Measurements from ENCODE around the gene RTEL1.

Gene RTEL1

DNA sequence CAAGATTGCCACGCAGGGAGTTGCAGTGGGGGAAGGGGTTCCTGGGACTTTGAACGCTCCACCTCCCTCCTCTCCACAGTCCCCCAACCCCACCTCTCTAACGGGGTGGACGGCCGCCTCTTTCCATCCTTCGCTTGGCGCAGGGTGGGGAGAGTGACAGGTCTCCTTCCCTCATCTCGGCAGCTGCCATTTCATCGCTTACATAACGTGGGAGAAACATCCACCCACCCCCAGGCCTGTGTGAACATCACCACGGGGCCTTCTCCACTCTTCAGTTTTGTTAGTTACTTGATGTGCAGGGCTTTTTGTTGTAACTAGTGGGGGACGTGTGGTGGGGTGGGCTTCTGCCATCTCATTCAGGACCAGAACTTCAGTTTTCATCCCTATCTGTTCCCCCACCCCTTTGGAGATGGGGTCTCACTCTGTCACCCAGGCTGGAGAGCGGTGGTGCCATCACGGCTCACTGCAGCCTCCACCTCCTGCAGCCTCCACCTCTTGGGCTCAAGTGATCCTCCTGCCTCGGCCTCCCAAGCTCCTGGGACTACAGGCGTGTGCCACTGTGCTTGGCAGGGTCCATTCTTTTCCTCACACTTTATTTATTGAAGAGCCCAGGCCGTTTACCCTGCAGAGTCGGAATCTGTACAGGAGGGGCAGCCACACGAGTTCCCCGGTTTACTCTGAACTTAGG lies 17.7 kb downstream of the RTEL1 start:
- TF ChIP-seq, protein P1, sequence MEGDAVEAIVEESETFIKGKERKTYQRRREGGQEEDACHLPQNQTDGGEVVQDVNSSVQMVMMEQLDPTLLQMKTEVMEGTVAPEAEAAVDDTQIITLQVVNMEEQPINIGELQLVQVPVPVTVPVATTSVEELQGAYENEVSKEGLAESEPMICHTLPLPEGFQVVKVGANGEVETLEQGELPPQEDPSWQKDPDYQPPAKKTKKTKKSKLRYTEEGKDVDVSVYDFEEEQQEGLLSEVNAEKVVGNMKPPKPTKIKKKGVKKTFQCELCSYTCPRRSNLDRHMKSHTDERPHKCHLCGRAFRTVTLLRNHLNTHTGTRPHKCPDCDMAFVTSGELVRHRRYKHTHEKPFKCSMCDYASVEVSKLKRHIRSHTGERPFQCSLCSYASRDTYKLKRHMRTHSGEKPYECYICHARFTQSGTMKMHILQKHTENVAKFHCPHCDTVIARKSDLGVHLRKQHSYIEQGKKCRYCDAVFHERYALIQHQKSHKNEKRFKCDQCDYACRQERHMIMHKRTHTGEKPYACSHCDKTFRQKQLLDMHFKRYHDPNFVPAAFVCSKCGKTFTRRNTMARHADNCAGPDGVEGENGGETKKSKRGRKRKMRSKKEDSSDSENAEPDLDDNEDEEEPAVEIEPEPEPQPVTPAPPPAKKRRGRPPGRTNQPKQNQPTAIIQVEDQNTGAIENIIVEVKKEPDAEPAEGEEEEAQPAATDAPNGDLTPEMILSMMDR (IDR thresholded peaks at IDR 0.05; ENCODE audit: low read depth, low read length), result no peak
- no peak overlapping the region for H3K4me2 ChIP-seq (ENCODE audit: low read length)
- H3K36me3 ChIP-seq (replicated peaks; ENCODE audit: low read depth, low read length), result peaks cover 10% of the 10 kb centered on the region
- no peak overlapping the region for H3K4me3 ChIP-seq (ENCODE audit: low read length)
- no peak overlapping the region for H3K27ac ChIP-seq (ENCODE audit: low read length)
- no peak overlapping the region for H3K9ac ChIP-seq (ENCODE audit: low read length)
- no peak overlapping the region for H2AFZ ChIP-seq (ENCODE audit: low read depth, low read length)
- no peaks in the 10 kb centered on the region for H3K4me1 ChIP-seq (ENCODE audit: low read length)
- no peaks in the 10 kb centered on the region for H3K79me2 ChIP-seq (ENCODE audit: low read length)
- no peaks in the 10 kb centered on the region for H3K27me3 ChIP-seq (ENCODE audit: low read depth, low read length)
- no peaks in the 10 kb centered on the region for H4K20me1 ChIP-seq (ENCODE audit: insufficient read depth, low read length)
- no peaks in the 10 kb centered on the region for H3K9me3 ChIP-seq (ENCODE audit: insufficient read depth, low read length)

DNA sequence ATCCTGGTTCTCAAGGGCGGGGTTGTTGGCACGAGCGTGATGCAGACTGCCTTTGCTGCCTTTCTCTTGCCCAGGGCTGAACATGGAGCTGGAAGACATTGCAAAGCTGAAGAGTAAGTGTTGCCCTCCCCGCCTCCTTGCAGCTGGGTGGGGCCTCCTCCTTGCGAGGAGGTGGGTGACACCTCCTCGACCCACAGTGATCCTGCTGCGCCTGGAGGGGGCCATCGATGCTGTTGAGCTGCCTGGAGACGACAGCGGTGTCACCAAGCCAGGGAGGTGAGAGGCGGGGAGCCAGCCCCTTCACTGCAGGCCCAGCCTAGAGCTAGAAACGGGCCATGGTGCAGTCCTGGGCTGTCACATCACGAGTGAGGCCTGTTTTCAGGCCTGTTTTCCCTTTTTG lies 20.0 kb downstream of the RTEL1 start:
- H3K9ac ChIP-seq (ENCODE audit: low read length), result no peak overlapping the region
- TF ChIP-seq, protein P1 (IDR thresholded peaks at IDR 0.05; ENCODE audit: low read depth, low read length), result no peak
- TF ChIP-seq EZH2phosphoT487 (IDR thresholded peaks at IDR 0.05; ENCODE audit: low read depth), result no peak
- H3K36me3 ChIP-seq (replicated peaks; ENCODE audit: low read depth, low read length), result peaks cover 10% of the 10 kb centered on the region
- H3K4me2 ChIP-seq (ENCODE audit: low read length), result no peak overlapping the region
- H4K20me1 ChIP-seq (ENCODE audit: insufficient read depth, low read length), result no peaks in the 10 kb centered on the region
- H3K4me1 ChIP-seq (ENCODE audit: low read length), result no peaks in the 10 kb centered on the region
- H3K27ac ChIP-seq (ENCODE audit: low read length), result no peak overlapping the region
- no peak overlapping the region for H2AFZ ChIP-seq (ENCODE audit: low read depth, low read length)
- no peaks in the 10 kb centered on the region for H3K9me3 ChIP-seq (ENCODE audit: insufficient read depth, low read length)
- H3K79me2 ChIP-seq (ENCODE audit: low read length), result no peaks in the 10 kb centered on the region
- H3K4me3 ChIP-seq (ENCODE audit: low read length), result no peak overlapping the region
- H3K27me3 ChIP-seq (ENCODE audit: low read depth, low read length), result no peaks in the 10 kb centered on the region

GRCh38 chr20:63678667-63679465 lies 20.8 kb downstream of the RTEL1 start:
- no peak for TF ChIP-seq EZH2phosphoT487 (IDR thresholded peaks at IDR 0.05; ENCODE audit: low read depth)
- TF ChIP-seq, protein P1 (IDR thresholded peaks at IDR 0.05; ENCODE audit: low read depth, low read length), result no peak
- Histone ChIP-seq H4K20me1 (ENCODE audit: insufficient read depth, low read length) (no peaks in the 10 kb centered on the region), H3K36me3 (replicated peaks; ENCODE audit: low read depth, low read length) (peaks cover 10% of the 10 kb centered on the region), H3K9me3 (ENCODE audit: insufficient read depth, low read length) (no peaks in the 10 kb centered on the region), H3K4me2 (ENCODE audit: low read length) (no peak overlapping the region), H3K4me1 (ENCODE audit: low read length) (no peaks in the 10 kb centered on the region), H3K79me2 (ENCODE audit: low read length) (no peaks in the 10 kb centered on the region), H3K9ac (ENCODE audit: low read length) (no peak overlapping the region), H3K27ac (ENCODE audit: low read length) (no peak overlapping the region), H3K4me3 (ENCODE audit: low read length) (no peak overlapping the region), H3K27me3 (ENCODE audit: low read depth, low read length) (no peaks in the 10 kb centered on the region), H2AFZ (ENCODE audit: low read depth, low read length) (no peak overlapping the region)

DNA sequence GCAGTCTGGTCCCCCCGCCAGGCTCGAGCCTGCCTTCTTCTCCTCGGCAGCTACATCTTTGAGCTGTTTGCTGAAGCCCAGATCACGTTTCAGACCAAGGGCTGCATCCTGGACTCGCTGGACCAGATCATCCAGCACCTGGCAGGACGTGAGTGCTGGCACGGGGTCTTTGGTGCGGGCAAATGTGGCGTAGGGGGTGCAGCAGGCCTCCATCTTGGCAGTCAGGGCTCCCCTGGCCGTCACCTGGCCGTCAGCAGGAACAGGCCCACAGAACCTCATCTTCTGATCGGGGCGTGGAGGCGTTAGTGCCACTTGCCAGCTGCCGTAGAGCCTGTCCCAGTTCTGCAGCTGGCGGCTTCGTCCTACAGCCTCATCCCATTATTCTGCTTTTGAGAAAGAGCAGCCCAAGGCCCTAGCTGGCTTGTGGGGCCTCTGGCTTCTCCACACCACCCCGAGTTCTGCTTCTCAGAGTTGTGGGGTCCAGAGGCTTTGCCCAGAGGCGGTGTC lies 21.7 kb downstream of the RTEL1 start:
- Histone ChIP-seq H3K9ac (ENCODE audit: low read length) (no peak overlapping the region), H3K36me3 (replicated peaks; ENCODE audit: low read depth, low read length) (peaks cover 5% of the 10 kb centered on the region), H3K4me2 (ENCODE audit: low read length) (no peak overlapping the region), H4K20me1 (ENCODE audit: insufficient read depth, low read length) (no peaks in the 10 kb centered on the region), H3K27ac (ENCODE audit: low read length) (no peak overlapping the region), H3K4me1 (ENCODE audit: low read length) (no peaks in the 10 kb centered on the region), H2AFZ (ENCODE audit: low read depth, low read length) (no peak overlapping the region), H3K79me2 (ENCODE audit: low read length) (no peaks in the 10 kb centered on the region), H3K27me3 (ENCODE audit: low read depth, low read length) (no peaks in the 10 kb centered on the region), H3K4me3 (ENCODE audit: low read length) (no peak overlapping the region), H3K9me3 (ENCODE audit: insufficient read depth, low read length) (no peaks in the 10 kb centered on the region)
- TF ChIP-seq, protein P1 (IDR thresholded peaks at IDR 0.05; ENCODE audit: low read depth, low read length), result no peak
